ENCODE results near the gene MIEN1. TPM values are rescaled to one million over a fixed set of nuclear protein-coding genes. Genes with fewer than 3 reads are reported as not detected.
"Not testable (repeated sequence)": the region's sequence is repeated elsewhere in the genome, so short reads cannot be mapped to it uniquely, and the experiment has no call there.

MIEN1 gene
- total RNA-seq, 1 experiment from 2014 or later = 40.6 TPM

- TF ChIP-seq IRF1 (CRISPR knock-in tag; IDR thresholded peaks at IDR 0.05) = no peak
These were observed 21.3 kb upstream of the MIEN1 start (continued) for GRCh38 chr17:39751637-39752036.

- ChIA-PET CTCF (interaction anchor here (0.6 to 9.2 kb wide), 4 partner anchors 21 to 208 kb away, joined by 3 to 79 read pairs (median 4); partner anchors contain the start of gene MIEN1), POLR2A (interaction anchor here (0.6 kb wide), 1 partner anchor 38 kb away, joined by 3 read pairs; no protein-coding TSS in a partner anchor)
- Mint-ChIP-seq H3K9me3 (no peaks in the 10 kb centered on the region), H3K27me3 (ENCODE audit: low read depth) (peaks cover 12% of the 10 kb centered on the region), H3K27ac (no peak overlapping the region), H3K4me3 (no peak overlapping the region), H3K4me1 (peaks cover 58% of the 10 kb centered on the region), H3K36me3 (peaks cover 4% of the 10 kb centered on the region; the same call in 1 of the 2 replicates)
- DNase-seq (ENCODE audit: low spot score) = no peak
- TF ChIP-seq HMGA2 (CRISPR knock-in tag; IDR thresholded peaks at IDR 0.05) (no peak), ZNF121 (CRISPR knock-in tag; IDR thresholded peaks at IDR 0.05) (peak; percentile 63; the same call in 1 of the 2 replicates), TEAD4 (CRISPR knock-in tag; IDR thresholded peaks at IDR 0.05) (no peak)
- no peak for ATAC-seq
These were observed 20.7 kb upstream of the MIEN1 start for GRCh38 chr17:39751016-39751543.

GRCh38 chr17:39750131-39751015 lies 20.0 kb upstream of the MIEN1 start:
- Mint-ChIP-seq H3K9me3 (no peaks in the 10 kb centered on the region), H3K4me1 (peaks cover 51% of the 10 kb centered on the region), H3K36me3 (peaks cover 5% of the 10 kb centered on the region; the same call in 1 of the 2 replicates), H3K27me3 (ENCODE audit: low read depth) (peaks cover 11% of the 10 kb centered on the region), H3K4me3 (no peak overlapping the region), H3K27ac (no peak overlapping the region)
- CTCF ChIA-PET = interaction anchor here (1.2 to 9.2 kb wide), 2 partner anchors 21 to 54 kb away, joined by 3 to 79 read pairs; partner anchors contain the start of gene MIEN1
- ATAC-seq (no peak), DNase-seq (ENCODE audit: low spot score) (no peak)
- POLR2A ChIA-PET = no interaction called here
- no peak for TF ChIP-seq E2F4 (CRISPR knock-in tag; IDR thresholded peaks at IDR 0.05; ENCODE audit: borderline replicate concordance, low read depth)
- TF ChIP-seq AR (CRISPR knock-in tag; IDR thresholded peaks at IDR 0.05) = no peak
- no peak for TF ChIP-seq FOXP1 (CRISPR knock-in tag; IDR thresholded peaks at IDR 0.05; ENCODE audit: borderline replicate concordance)

- H3K27me3 Mint-ChIP-seq (ENCODE audit: low read depth); H3K4me3 Mint-ChIP-seq; DNase-seq (ENCODE audit: low spot score); H3K9me3 Mint-ChIP-seq; ATAC-seq: not testable (repeated sequence)
- POLR2A ChIA-PET = interaction anchor here (0.6 kb wide), 1 partner anchor 885 kb away, joined by 3 read pairs; no protein-coding TSS in a partner anchor
- Mint-ChIP-seq H3K4me1 (peaks cover 45% of the 10 kb centered on the region), H3K36me3 (peaks cover 17% of the 10 kb centered on the region), H3K27ac (peak overlapping the region; percentile 52; the same call in 1 of the 2 replicates)
- CTCF ChIA-PET = interaction anchor here (1.1 to 9.2 kb wide), 3 partner anchors 19 to 127 kb away, joined by 3 to 79 read pairs (median 4); partner anchors contain the start of gene MIEN1
These were observed 18.2 kb upstream of the MIEN1 start for GRCh38 chr17:39748444-39749034.

GRCh38 chr17:39747745-39748144 lies 17.4 kb upstream of the MIEN1 start:
- CTCF ChIA-PET = interaction anchor here (1.0 to 9.2 kb wide), 3 partner anchors 18 to 126 kb away, joined by 3 to 79 read pairs (median 4); partner anchors contain the start of gene MIEN1
- no peak for ATAC-seq
- no peak for DNase-seq (ENCODE audit: low spot score)
- POLR2A ChIA-PET = no interaction called here
- Mint-ChIP-seq H3K9me3 (no peaks in the 10 kb centered on the region), H3K27me3 (ENCODE audit: low read depth) (no peaks in the 10 kb centered on the region; the same call in none of the 2 replicates), H3K27ac (no peak overlapping the region), H3K36me3 (peaks cover 23% of the 10 kb centered on the region), H3K4me1 (peaks cover 38% of the 10 kb centered on the region), H3K4me3 (no peak overlapping the region)
- TF ChIP-seq ATF1 (CRISPR knock-in tag; IDR thresholded peaks at IDR 0.05) (no peak), NFATC4 (CRISPR knock-in tag; IDR thresholded peaks at IDR 0.05) (no peak), PRRX2 (CRISPR knock-in tag; IDR thresholded peaks at IDR 0.05) (no peak), NR2C2 (CRISPR knock-in tag; IDR thresholded peaks at IDR 0.05) (no peak), NFYB (CRISPR knock-in tag; conservative IDR thresholded peaks at IDR 0.05; ENCODE audit: low read depth) (no peak), FOXP4 (CRISPR knock-in tag; IDR thresholded peaks at IDR 0.05) (no peak), ZSCAN18 (CRISPR knock-in tag; IDR thresholded peaks at IDR 0.05) (no peak), ZNF317 (CRISPR knock-in tag; IDR thresholded peaks at IDR 0.05; ENCODE audit: borderline replicate concordance, low read depth) (no peak), CREB1 (CRISPR knock-in tag; IDR thresholded peaks at IDR 0.05) (no peak)

All from WTC11 (cell line).